ENCODE results near the gene POLR3H. TPM values are rescaled to one million over a fixed set of nuclear protein-coding genes. Genes with fewer than 3 reads are reported as not detected.

The POLR3H gene
- total RNA-seq, 1 donor from 2014 or later = 33.2 TPM

DNA sequence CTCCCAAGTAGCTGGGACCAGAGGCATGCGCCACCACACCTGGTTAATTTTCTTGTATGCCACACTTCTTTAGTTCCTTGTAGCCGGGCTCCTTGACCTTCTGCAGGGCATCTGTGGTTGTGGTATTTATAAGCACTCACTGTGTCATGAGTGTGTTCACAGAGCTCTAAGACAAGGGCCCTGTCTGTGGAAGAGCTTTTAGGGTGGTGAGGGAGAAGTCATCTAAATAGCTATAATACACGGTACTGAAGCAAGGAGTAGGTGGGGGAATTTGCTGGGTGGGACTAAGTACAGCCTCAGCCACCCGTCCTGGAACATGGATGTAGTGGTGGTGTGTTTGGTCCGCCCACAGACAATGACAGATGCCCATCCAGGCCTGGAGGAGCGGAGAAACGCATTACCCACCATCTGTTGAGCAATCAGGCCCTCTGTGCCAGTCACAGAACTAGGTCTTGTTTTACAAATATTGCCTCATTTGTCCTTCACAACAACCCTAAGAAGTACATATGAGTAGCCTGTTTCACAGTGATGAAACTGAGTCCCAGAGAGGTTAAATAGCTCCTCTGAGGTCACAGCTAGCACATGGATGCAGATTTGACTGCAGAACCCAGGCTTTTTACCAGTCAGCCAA is 65.3 kb downstream of the POLR3H start:
- Mint-ChIP-seq H3K36me3 (ENCODE audit: low read depth) (peaks cover under 1% of the 10 kb centered on the region), H3K4me3 (ENCODE audit: low read depth) (no peak overlapping the region), H3K4me1 (ENCODE audit: low read depth) (peaks cover 8% of the 10 kb centered on the region), H3K27me3 (ENCODE audit: low read depth) (no peaks in the 10 kb centered on the region), H3K27ac (peak overlapping the region; percentile 52), H3K9me3 (no peaks in the 10 kb centered on the region)
- intact Hi-C loops (cut with micrococcal nuclease) = no loop called here
- DNase-seq (ENCODE audit: low spot score) = no peak

DNA sequence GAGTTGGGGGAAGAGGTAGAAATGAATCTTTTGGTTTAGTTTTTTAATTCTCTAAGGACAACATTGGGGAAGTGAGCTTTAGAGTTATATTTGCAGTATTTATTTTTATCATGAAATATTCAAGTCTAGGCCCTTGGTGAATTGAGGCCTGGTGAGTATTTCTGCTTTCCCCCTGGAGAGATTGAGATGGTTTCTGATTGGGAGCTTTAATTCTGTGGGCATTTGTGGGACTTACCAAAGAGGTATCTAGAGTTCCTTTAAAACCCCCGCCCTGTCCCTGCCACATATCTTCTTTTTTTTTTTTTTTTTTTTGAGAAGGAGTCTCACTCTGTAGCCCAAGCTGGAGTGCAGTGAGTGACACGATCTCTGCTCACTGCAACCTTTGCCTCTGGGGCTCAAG is 65.8 kb downstream of the POLR3H start:
- Mint-ChIP-seq H3K9me3 (no peaks in the 10 kb centered on the region), H3K36me3 (ENCODE audit: low read depth) (peaks cover 4% of the 10 kb centered on the region), H3K27ac (no peak overlapping the region), H3K27me3 (ENCODE audit: low read depth) (no peaks in the 10 kb centered on the region), H3K4me1 (ENCODE audit: low read depth) (peaks cover 12% of the 10 kb centered on the region), H3K4me3 (ENCODE audit: low read depth) (no peak overlapping the region)
- intact Hi-C loops (cut with micrococcal nuclease) = no loop called here
- no peak for DNase-seq (ENCODE audit: low spot score)

Other genes with a start within 250 kb of the POLR3H start
- gene ZC3H7B, start 242.9 kb downstream of the POLR3H start, total RNA-seq = 64.7 and 66.0 TPM in 2 replicates
- gene TEF, start 162.5 kb downstream of the POLR3H start, total RNA-seq = 1.7 and 1.9 TPM in 2 replicates
- 41.2 and 44.2 TPM in 2 replicates for gene TOB2, start 97.7 kb downstream of the POLR3H start, total RNA-seq
- gene PHF5A, start 75.8 kb downstream of the POLR3H start, total RNA-seq = 72.1 and 74.3 TPM in 2 replicates
- gene ACO2, start 75.4 kb downstream of the POLR3H start, total RNA-seq = 94.1 and 96.1 TPM in 2 replicates
- not detected in 2 replicates for gene CSDC2, start 16.5 kb upstream of the POLR3H start, total RNA-seq
- gene PMM1, start 45.4 kb upstream of the POLR3H start, total RNA-seq = 23.4 and 25.8 TPM in 2 replicates
- 57.3 and 58.5 TPM in 2 replicates for gene DESI1, start 76.6 kb upstream of the POLR3H start, total RNA-seq
- 420 and 421 TPM in 2 replicates for gene XRCC6, start 76.8 kb upstream of the POLR3H start, total RNA-seq
- gene SNU13, start 144.4 kb upstream of the POLR3H start, total RNA-seq = 270 and 284 TPM in 2 replicates
- gene MEI1, start 155.0 kb upstream of the POLR3H start, total RNA-seq = 24.6 and 26.1 TPM in 2 replicates